ENCODE measurements around the gene SERPINB7.
"Not testable (repeated sequence)": the region's sequence is repeated elsewhere in the genome, so short reads cannot be mapped to it uniquely, and the experiment has no call there.

The SERPINB7 gene

DNA sequence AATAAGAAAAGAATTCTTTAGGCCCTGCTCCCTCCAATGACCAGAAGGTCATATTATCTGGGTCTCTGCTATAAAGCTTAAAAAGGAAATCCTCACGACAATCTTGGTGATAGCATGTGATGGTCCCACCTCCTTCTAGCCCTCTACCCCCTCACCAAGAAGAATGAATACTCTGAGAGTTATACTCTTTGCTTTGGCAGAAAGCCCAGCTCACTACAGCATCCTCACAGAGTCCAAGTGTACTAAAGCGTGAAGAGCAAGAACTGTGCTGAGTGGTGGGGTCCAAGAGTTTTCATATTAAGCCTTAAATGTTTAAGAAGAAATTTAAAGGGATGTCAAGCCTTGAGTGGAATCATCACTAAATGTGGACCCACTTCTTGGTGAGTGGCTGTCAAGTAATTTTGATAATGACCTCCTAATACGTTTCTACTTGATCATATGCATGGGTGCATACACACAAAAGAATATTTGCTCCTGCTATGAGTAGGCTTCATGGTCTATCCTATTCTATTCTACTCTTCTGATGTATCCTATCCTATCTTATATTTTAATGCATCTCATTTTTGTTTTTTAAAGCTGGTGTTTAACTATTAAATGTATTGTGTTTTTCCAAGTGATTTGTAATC, 16.5 kb upstream of the SERPINB7 start:
- Histone ChIP-seq H3K4me3 (ENCODE audit: low read depth, low read length) (no peak overlapping the region), H3K27me3 (replicated peaks) (no peaks in the 10 kb centered on the region), H3K27ac (no peak overlapping the region), H3K36me3 (replicated peaks) (no peaks in the 10 kb centered on the region)
- peak; percentile 26 for DNase-seq
- in situ Hi-C loops (cut with HindIII; ENCODE audit: low pct_ligation_motif_present, low sequenced_read_pairs) = no loop called here
- TF ChIP-seq, protein P1, sequence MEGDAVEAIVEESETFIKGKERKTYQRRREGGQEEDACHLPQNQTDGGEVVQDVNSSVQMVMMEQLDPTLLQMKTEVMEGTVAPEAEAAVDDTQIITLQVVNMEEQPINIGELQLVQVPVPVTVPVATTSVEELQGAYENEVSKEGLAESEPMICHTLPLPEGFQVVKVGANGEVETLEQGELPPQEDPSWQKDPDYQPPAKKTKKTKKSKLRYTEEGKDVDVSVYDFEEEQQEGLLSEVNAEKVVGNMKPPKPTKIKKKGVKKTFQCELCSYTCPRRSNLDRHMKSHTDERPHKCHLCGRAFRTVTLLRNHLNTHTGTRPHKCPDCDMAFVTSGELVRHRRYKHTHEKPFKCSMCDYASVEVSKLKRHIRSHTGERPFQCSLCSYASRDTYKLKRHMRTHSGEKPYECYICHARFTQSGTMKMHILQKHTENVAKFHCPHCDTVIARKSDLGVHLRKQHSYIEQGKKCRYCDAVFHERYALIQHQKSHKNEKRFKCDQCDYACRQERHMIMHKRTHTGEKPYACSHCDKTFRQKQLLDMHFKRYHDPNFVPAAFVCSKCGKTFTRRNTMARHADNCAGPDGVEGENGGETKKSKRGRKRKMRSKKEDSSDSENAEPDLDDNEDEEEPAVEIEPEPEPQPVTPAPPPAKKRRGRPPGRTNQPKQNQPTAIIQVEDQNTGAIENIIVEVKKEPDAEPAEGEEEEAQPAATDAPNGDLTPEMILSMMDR (IDR thresholded peaks at IDR 0.05; ENCODE audit: low read depth, low read length, missing control alignments) = no peak

DNA sequence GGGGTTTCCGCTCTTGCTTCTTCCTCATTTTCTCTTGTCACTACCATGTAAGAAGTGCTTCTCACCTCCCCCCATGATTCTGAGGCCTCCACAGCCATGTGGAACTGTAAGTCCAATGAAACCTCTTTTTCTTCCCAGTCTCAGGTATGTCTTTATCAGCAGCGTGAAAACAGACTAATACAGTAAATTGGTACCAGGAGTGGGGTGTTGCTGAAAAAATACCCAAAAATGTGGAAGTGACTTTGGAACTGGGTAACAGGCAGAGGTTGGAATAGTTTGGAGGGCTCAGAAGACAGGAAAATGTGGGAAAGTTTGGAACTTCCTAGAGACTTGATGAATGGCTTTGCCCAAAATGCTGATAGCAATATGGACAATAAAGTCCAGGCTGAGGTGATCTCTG, 15.4 kb upstream of the SERPINB7 start:
- DNase-seq; H3K36me3 ChIP-seq (replicated peaks); H3K4me3 ChIP-seq (ENCODE audit: low read depth, low read length); H3K27me3 ChIP-seq (replicated peaks); in situ Hi-C loops (cut with HindIII; ENCODE audit: low pct_ligation_motif_present, low sequenced_read_pairs); H3K27ac ChIP-seq: not testable (repeated sequence)

DNA sequence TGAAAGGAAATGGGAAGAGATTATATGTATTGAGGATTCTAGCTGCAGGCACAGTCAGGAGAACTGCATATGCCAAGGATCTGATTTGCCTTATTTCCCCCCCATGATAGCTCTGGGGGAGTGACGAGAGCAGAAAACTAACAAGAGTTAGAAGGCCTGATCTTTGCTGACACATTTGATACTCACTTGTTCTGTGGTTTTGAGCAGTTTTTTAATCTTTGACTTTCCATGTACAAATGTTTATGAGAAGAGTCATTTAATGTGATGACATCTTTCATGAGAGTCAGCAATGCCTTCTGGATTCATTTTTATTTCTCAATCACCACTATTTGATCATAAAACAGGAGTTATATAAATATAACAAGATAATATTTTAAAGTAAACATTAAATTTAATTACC, 12.7 kb upstream of the SERPINB7 start:
- DNase-seq = peak; percentile 62
- Histone ChIP-seq H3K36me3 (replicated peaks) (no peaks in the 10 kb centered on the region), H3K27me3 (replicated peaks) (no peaks in the 10 kb centered on the region), H3K4me3 (ENCODE audit: low read depth, low read length) (no peak overlapping the region), H3K27ac (peak overlapping the region; percentile 51)
- in situ Hi-C loops (cut with HindIII; ENCODE audit: low pct_ligation_motif_present, low sequenced_read_pairs) = no loop called here
- TF ChIP-seq, protein P1 (IDR thresholded peaks at IDR 0.05; ENCODE audit: low read depth, low read length, missing control alignments) = no peak

DNA sequence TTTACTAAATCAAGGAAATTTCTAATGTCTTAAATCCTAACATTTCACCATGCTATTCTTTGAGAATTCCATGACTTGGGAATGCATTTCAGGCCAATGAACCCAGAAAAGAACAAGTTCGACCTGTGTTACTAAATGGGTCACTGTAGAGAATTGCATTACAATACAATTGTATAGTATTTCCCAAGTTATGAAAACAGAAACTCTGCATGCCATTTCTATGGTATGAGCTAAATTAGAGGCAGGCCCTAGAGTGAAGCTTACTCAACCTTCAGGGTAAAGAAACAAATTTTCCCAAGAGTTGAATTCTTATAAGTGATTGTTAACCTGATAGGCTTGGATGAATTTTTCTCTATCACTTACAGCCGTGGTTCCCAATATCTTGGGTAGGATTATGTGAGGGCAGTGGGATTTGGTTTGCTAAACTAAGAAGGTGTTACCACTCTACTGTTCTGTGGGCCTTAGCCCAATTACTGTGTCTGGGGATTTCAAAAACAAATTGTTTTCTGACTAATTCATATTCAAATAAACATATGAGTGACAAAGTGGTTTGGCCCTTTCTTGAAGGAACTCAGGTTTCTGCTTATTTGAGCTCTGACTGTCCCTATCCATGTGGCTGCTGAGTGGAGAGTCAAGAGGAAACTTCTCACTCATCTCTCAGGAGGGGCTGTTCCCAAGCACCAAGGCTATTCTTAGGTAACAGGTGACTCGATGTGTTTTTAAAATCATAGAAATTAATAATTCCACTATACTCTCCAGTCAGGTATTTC, 11.2 kb upstream of the SERPINB7 start:
- Histone ChIP-seq H3K36me3 (replicated peaks) (no peaks in the 10 kb centered on the region), H3K4me3 (ENCODE audit: low read depth, low read length) (no peak overlapping the region), H3K27ac (peak overlapping the region; percentile 14), H3K27me3 (replicated peaks) (no peaks in the 10 kb centered on the region)
- peak; percentile 12 for DNase-seq
- TF ChIP-seq, protein P1 (IDR thresholded peaks at IDR 0.05; ENCODE audit: low read depth, low read length, missing control alignments) = no peak
- in situ Hi-C loops (cut with HindIII; ENCODE audit: low pct_ligation_motif_present, low sequenced_read_pairs) = no loop called here

DNA sequence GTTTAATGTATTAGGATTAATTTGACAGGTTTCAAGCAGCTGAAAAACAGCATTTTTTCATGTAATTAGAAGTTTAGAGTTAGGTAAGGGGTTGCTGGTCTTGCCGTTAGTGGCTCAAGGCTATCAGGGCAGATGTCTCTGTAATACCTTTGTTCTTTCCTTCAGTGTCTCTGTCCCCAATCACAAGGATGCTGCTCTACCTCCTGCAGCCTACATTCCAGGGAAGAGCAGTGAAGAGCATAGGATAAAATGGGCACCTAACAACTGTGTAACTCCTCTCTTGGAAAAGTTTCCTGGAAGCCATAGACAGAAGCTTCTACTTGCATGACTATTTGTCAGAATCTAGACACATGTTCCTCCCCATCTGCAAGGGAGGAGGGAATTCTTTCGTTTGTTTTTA, 9.4 kb upstream of the SERPINB7 start:
- Histone ChIP-seq H3K27me3 (replicated peaks) (no peaks in the 10 kb centered on the region), H3K4me3 (ENCODE audit: low read depth, low read length) (no peak overlapping the region), H3K36me3 (replicated peaks) (no peaks in the 10 kb centered on the region), H3K27ac (no peak overlapping the region)
- in situ Hi-C loops (cut with HindIII; ENCODE audit: low pct_ligation_motif_present, low sequenced_read_pairs) = no loop called here
- TF ChIP-seq, protein P1 (IDR thresholded peaks at IDR 0.05; ENCODE audit: low read depth, low read length, missing control alignments) = no peak
- no peak for DNase-seq

DNA sequence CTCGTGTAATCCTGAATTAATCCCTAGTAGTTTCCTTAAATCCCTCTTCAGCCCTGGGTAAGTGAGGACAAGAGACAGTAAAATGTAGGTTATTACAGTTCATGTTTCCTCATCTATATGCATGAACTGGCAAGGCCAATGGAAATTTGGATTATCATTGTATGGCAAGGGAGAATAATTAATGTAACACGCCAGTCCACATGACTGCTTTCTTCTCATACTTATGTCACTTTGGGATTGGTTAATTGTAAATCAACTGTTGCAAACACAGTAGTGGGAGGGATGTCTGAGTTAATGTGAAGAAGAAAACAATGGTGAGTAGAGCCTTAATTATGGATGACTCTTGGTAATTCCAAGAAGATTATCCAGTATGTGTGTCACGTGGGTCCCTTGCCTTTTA, 1.7 kb upstream of the SERPINB7 start:
- no peak overlapping the region for H3K4me3 ChIP-seq (ENCODE audit: low read depth, low read length)
- H3K27ac ChIP-seq = no peak overlapping the region
- no peaks in the 10 kb centered on the region for H3K27me3 ChIP-seq (replicated peaks)
- DNase-seq = no peak
- TF ChIP-seq, protein P1 (IDR thresholded peaks at IDR 0.05; ENCODE audit: low read depth, low read length, missing control alignments) = no peak
- in situ Hi-C loops (cut with HindIII; ENCODE audit: low pct_ligation_motif_present, low sequenced_read_pairs) = no loop called here
- no peaks in the 10 kb centered on the region for H3K36me3 ChIP-seq (replicated peaks)

Data from brain microvascular endothelial cell (primary cell).